ENCODE data around the gene GATM.
"Not testable (repeated sequence)": the region's sequence is repeated elsewhere in the genome, so short reads cannot be mapped to it uniquely, and the experiment has no call there.

GATM gene

DNA sequence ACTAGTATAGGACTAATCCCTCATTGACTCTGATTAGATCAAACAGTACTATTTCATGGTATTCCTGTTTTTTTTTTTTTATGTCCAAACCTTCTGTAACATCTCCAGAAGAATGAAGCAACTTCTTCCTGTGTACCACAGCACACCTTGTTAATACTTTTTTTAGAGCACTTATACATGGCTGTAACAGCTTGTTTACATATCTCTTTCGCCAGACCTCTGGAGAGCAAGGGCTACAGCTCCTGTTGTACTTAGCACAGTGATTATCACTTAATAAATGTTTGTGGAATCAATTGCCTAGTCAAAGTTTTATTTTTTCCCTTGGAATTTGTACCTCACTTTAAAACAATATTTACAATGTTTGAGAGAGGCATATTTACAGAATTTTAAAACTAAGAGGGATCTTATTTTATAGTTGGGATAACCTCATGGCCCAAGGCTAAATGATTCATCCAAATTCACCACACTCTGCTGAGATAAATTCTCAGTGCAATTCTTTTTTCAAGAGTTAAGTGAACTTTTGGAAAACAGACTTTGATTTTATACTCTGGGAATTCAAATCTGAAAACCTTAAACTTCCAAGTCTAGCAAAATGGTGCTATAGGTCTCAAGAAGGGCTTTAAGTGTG lies 9.2 kb upstream of the GATM start:
- no peak for DNase-seq

DNA sequence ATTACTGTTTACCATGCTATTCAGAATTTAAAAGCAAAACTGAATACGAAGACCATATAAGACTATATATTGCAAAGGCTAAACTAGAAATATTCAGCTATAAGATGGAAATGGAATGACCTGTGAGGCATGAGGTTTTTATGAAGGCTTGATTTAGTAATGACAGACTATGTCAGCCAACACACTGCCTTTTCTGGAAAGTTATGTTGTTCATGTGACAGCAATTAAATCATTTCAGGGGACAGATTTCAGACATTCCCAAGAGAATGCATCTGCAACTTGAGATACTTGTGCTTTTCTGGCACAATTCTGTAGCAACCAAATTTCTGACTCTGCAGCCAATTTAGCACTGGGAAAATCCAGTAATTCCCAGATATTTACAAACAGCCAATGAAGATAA lies 8.6 kb upstream of the GATM start:
- no peak for DNase-seq

DNA sequence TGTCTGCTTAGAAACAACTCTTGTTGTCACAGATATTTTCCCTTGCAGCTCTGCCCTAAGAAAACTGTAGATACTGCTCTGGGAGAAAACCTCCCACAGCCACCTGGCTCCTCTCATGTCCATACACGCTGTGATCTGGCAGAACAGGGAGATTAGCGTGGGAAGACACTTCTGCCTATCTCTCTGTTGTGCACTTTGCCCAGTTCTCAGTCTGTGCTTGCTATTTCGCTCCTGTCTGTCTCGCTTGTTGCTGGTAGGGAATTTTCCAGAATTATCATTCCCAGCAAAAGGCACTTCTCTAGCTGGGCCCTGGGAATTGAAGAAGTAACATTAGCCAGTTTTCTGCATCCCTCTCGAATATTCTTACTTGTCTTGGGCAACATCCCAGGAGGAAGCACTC lies 8.1 kb upstream of the GATM start:
- no peak for DNase-seq

DNA sequence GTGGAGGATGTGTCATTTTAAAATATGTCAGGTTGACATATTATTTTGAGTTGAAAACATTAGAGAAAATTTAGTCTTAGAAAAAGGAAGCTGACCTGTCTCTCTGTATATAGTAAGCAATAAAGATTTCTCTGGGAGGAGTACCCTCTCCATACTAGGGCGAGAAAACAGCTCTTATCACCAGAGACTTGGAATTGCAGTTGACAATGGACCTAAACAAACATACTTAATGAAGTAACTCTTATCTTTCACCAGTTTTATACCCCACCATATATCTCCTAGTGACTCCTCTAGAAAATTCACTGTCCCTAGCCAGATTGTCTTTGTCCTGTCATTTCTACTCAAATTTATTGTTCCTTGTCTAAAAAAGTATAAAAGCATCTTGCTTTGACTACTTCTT lies 7.2 kb upstream of the GATM start:
- no peak for DNase-seq

DNA sequence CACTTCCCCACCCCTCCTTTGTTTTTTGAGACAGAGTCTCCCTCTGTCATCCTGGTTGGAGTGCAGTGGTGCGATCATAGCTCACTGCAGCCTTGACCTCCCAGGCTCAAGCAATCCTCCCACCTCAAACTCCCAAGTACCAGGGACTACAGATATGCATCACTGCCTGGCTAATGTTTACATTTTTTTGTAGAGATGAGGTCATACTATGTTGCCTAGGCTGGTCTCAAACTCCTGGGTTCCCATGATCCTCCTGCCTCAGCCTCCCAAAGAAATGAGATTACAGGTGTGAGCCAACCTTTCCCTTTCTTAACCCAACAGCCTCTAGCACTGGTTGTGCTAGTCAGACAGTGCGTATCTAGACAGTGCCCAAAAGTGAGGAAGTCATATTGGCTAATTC lies 6.4 kb upstream of the GATM start:
- DNase-seq: no peak

DNA sequence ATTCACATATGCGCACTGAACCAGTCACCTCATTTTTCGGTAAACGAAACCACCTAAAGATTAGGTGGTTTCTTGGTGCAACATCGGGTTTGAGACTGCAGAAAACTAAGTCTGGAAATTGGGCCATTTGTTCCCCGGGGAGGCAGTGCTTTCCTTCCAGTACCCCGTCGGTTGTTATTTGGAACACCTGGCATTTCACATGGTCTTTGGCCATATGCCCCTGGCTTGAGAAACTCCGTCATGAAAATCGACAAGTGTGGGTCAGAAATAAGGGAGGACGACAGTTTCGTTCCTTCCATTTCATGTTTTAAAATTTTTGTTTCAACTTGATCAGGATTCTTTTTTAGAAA lies 544 bp upstream of the GATM start:
- DNase-seq: no peak

DNA sequence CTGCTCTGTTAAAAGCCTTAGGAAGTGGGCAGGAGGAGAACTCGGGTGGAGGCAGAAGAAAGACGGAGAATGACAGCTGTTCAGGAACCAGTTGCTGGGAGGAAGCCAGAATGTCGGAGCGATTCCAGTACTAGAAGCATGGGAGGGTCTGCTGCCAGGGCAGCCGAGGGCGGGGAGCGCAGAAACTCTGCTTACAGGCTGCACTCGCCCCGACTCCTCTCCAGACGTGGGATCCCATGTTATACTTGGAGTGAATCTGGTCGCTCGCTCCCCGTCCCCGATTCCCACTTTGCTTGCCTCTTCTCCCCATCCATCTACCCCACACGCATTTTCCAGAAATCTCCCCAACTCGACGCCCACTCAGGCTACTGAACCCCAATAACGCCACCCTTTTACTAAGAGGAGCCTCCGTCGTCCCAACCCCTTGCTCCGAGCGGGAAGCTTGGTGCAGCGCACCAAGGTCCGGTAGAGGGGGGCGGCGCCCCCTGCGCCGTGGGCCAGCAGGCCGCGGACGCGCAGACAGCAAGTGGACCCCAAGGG lies 665 bp downstream of the GATM start:
- no peak for DNase-seq

DNA sequence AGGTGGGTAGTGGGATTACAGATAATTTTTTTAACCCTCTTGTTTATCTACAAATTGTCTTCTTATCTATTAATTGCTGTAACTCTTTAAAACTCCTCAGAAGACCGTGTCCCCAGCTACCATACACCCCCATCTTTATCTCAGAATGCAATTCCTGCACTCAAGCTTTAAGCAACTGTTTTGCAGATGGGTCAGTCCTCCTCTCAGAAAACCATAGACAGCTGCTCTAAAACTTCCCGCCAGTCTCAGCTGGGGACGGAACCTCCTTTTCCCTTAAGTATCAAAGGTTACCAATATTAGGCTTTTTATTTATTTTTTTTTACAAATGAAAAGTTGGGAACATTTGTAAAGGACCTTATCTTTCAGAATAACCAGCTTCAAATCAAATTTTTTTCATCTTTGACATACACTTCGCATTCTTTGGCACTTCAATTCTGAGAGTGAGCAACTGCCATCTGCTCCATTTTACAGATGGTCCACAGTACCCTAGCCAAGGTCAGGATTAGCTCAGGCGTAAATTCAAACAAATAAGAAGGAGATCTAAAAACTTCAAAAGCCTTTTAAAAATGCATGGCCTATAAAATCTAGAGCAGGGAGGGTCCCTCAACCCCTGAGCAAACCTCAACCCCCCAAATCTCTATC lies 1.3 kb downstream of the GATM start:
- no peak for DNase-seq

DNA sequence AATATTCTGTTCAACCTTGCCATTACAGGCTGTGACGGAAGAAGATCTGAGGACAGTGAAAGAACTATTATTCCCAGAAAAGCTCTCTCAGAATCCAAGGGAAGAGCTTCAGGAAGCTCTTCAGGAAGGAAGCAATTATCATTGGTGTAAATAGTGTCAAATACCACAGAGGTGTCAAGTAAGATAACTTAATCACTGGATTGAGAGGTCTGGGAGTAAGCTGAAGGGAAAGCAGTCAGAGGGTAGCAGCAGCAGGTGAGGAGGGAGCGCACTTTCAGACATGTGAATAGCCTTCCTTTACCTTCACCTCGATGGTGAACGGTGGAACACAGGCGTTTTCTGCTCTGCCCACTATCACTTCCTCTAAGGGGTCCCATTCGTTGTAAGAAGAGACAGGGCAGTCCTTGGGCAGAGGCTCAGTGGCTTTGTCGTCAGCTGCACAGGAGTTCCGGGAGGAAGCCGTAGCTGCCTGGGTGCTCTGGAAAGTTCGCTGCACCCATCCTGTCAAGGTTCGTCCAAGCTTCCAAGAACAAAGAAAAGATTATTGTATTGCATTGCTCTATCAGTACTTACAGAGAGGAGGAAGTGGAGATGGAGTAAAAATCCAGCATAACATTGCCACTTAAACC lies 1.9 kb downstream of the GATM start:
- DNase-seq: no peak

DNA sequence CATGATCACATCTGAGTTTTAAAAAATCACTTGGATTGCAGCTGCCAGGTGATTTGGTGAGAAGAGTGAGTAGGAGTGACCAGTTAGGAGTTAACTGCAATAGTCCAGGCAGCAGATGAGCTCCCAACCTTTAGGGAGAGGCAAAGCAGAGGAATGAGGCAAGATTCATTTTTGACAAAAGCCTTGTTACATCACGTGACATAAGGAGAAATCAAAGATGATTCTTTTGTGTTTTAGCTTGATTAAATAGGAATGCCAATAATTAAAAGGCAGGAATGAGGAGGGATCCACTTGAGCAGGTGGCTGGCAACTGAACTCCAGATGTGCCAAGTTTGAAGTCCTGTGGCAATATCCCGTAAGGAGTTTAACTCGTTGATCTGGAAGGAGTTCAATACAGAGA lies 2.5 kb downstream of the GATM start:
- no peak for DNase-seq

DNA sequence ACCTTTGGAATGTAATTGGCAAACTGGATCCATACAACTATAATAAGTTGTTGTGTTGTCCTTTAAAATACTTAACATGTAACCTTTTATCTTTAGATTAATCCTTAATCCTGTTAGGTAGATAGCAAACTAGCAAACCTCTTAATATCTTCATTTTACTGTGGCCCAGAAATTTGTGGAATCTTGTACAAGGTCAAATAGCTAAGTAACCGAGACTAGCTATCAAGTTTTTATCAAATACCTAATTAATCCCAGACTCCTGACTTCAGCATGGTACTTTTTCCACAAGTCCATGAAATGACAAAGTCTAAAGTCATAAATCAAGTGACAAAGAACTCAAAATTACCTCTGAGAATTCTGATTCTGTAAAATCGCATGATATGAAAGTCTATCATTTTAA lies 4.4 kb downstream of the GATM start:
- no peak for DNase-seq

DNA sequence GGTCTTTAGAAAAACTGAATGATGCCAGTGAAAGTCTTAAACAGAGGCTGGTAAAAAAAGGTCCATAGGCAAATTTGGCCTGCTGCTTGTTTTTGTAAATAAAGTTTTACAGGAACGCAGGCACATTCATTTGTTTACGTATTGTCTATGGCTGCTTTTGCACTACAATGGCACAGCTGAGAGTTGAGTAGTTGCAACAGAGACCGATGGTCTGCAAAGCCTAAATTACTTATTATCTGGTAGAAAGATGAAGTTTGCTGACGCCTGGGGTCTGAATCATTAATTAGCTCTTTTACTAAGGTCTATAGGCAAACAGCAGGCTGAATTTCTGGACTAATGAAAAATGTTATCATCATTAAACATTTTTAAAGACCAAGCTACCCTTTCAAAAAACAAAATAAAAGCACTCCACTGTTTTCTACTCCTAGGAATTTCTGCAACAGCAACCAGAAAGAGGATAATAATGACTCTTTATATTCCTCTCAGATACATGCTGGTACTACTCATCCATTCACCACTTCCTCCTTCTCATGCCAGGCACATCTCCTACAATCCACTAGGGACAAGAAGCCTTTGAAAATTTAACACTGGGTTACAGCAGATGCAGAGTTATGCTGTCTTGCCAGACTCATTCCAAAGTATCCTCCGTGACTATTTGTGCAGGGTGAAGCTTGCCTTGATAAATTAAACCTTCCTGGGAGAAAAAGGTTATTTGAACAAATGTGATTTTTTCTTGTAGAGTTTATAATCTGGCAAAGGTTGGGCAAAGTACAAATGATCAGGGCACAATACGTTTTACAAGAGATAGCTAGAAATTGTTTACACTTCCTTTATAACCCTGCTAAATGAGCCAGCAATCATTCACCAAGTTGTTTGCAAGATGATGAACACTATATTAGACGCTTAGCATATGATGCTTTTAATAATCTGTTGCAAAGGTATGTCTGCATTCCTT lies 6.0 kb downstream of the GATM start:
- DNase-seq: no peak

DNA sequence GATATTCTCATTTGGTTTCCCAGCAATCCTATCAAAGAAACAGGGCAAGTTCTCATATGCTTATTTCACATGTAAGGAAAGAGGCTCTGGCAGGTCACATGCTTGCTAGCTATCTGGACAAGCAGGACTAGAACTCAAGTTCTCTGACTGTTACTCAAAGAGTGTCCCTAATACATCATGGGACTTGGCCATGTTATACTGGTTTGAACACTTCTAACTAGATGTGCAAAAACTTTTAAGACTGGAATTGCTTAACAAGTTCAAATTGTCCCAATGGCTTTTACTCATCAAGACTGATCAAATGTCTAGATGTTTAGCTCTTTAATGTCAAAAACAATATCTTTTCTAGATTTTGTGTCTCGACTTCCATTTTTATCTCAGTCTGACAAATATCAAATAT lies 6.8 kb downstream of the GATM start:
- no peak for DNase-seq

DNA sequence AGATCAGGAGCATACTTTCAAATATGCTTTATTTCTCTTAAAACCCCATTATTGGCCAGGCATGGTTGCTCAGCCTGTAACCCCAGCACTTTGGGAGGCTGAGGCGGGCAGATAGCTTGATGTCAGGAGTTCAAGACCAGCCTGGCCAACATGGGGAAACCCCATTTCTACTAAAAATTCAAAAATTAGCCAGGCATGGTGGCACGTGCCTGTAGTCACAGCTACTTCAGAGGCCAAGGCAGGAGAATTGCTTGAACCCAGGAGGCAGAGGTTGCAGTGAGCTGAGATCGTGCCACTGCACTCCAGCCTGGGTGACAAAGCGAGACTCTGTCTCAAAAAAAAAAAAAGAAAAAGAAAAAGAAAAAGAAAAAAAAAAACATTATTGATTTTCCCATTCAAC lies 8.3 kb downstream of the GATM start:
- DNase-seq: not testable (repeated sequence)

DNA sequence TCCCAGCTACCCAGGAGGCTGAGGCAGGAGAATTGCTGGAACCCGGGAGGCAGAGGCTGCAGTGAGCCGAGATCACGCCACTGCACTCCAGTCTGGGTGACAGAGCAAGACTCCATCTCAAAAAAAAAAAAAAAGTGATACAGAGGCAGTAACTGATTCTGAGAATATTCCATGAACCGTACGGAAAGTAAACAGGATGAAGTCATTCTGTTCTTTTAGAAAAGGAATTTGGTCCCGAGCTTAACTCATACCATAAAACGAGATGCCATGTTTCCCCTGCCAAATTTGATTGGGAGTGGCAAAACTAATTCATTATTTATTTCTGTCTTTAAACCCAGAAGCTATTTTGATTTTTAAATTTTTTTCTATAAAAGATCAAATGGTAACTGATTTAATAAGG lies 11.1 kb downstream of the GATM start:
- not testable (repeated sequence) for DNase-seq

DNA sequence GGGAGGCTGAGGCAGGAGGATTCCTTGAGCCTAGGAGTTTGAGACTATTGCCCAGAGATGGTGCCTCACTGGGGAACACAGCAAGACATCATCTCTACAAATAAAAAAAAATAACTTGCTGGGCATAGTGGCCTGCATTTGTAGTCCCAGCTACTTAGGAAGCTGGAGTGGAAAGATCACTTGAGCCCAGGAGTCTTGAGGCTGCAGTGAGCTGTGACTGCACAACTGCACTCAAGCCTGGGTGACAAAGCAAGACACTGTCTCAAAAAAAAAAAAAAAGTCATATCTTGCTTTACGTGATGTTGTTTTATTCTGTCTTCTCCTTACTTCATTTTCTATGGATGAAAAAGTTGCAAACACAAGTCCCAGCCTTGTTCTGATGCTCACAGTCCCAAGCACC lies 14.1 kb downstream of the GATM start:
- DNase-seq: no peak

DNA sequence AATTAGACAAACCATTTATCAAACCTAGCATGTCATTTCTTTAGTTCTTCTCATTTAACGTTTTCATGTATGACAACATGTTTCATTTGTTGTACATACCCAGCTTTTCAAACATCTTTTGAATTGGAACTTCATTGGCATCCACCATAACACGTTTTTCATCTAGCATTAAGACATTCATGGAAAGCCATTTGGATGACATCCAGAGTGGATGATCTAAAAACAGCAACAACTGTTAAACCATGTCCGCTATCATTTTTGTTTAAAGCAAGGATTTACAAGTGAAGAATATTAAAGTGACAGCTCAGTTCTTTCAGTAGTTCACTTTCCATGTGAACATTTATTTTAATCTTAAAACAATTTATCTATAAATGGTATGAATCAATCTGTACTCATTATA lies 14.5 kb downstream of the GATM start:
- no peak for DNase-seq

DNA sequence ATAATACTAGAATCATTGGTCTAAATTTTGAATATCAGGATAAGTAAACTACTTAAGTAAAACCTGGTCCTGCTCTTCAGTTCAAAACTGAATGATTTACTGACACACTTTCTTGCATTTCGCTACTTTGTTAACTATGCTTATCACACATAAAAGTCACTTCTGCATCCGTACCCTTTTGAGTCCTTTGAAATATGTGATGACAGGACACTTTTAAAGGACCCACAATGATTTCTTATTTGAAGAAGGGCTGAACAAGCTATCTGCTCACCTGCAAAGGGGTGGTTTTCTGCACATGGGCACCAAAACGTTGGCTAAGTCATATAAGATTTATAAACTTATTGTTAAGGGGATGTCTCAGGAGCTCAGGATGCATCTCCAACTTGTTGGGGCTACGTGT lies 15.0 kb downstream of the GATM start:
- DNase-seq: no peak

DNA sequence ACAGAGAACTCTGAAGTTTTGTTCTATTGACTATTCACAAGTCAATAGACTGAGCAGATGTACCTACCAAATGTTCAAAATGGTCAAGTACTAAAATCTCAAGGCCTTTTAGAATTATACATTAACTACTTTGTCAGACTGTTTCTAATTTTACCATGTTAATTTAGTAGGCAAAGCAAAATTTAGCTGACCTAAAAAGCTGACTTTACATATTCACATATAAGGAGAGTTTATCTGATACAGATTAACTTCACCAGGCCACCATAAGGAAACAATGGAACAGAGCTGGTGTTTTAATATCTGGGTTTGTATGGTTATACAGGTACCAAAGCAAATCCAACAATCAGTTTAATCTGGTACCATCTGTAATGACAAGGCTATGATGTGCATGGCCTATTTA lies 15.9 kb downstream of the GATM start:
- no peak for DNase-seq

DNA sequence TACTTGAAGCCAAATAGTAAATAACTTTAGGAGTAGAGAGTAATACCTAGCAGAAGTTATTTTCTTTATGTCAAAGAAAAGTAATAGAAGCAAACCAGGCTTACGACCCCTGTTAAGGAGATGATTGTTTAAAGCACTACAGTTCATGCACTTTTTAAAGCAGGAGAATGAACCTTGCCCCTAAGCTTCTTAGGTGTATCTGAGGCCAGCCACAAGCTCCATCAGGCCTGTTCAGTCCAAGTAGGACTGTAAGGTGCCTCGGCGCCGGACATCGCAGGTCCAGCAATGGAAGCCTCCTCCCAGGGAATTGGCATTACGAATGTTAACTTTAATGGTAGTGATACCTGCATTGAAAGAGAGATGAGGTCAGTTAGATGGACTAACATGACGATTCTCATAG lies 16.5 kb downstream of the GATM start:
- DNase-seq: no peak

DNA sequence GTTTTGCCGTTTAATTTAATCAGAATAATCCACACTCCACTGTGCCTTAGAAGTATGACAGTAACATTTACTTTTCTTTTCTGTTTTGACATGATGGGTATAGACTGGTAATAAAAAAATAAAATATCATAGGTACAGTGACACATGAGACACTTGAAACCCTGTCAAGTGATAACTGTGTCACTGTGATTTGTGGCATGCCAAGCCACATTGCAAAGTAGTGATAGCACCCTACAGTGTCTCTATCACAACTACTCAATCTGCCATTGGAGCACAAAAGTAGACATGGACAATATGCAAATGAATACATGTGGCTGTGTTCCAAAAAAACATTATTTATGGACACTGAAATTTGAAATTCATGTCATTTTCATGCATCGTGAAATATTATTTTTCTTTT lies 22.5 kb downstream of the GATM start:
- no peak for DNase-seq

DNA sequence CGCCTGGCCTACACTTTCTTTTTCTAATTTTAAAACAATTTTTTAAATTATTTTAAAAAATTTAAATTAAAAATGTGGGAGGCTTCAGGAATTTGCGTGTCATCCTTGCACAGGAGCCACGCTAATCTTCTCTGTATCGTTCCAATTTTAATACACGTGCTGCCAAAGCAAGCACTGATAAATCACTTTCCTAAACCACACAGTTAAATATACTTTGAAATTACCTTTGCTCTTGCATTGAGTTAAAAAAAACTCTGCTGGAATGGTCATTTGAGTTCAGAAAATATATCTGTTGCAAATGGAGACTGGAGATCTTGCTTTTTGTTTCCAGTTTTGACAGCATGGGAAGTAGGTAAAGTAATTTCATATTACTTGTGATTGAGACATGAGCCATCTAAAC lies 23.6 kb downstream of the GATM start:
- DNase-seq: no peak

DNA sequence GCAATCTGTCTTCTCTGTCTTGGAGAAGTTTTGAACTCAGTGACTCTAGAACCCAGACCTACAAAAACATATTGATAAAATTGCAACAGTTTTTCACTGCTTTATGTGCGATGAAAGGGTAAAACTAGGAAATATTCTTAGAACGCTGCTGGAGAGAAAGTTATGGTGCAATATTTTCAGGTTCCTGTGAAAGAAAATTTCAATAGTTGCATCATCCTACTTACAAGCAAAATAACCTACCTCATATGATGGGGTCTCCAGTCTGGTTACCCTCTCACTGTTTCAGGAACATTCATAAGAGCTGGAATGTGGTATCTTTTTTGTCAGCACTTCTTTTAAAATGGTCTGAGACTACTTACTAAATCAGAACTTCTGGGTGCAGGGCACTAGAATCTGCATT lies 27.1 kb downstream of the GATM start:
- DNase-seq: no peak
